HFFc6 (cell line): ENCODE measurements around the gene B3GLCT. TPM values are rescaled to one million over a fixed set of nuclear protein-coding genes. Genes with fewer than 3 reads are reported as not detected.

Experiments
- DNase-seq: peaks from one replicate; pipeline ENCODE4 v3.0.0-alpha.2; 2018
- H3K27ac Mint-ChIP-seq: 2 replicates; pipeline ENCODE4 v1.8.0; 2020; ENCODE audit warnings: mild to moderate bottlenecking, mixed read lengths
- H3K27me3 Mint-ChIP-seq: 2 replicates; pipeline ENCODE4 v1.8.0; 2021; ENCODE audit warnings: mild to moderate bottlenecking, moderate library complexity, mixed read lengths; ENCODE audit not compliant: insufficient read depth
- H3K36me3 Mint-ChIP-seq: 2 replicates; pipeline ENCODE4 v1.8.0; 2021; ENCODE audit warnings: low read depth, mixed read lengths
- H3K4me1 Mint-ChIP-seq: 2 replicates; pipeline ENCODE4 v1.8.0; 2020; ENCODE audit warnings: low read depth, mixed read lengths
- H3K4me3 Mint-ChIP-seq: 2 replicates; pipeline ENCODE4 v1.8.0; 2020; ENCODE audit warnings: mild to moderate bottlenecking, moderate library complexity, mixed read lengths
- H3K9me3 Mint-ChIP-seq: 2 replicates; pipeline ENCODE4 v1.8.0; 2020; ENCODE audit warnings: mild to moderate bottlenecking, mixed read lengths
- CTCF ChIP-seq: fragments of 200-600 bp; sonication (generic); IDR thresholded peaks from 2 replicates; pipeline ENCODE4 v1.5.0; 2021; ENCODE audit warnings: antibody characterized with exemption, mild to moderate bottlenecking
- total RNA-seq, 6 experiments: library from RNA; stranded (reverse); fragmentation: NEBNext Ultra II Directional; extraction: Animal tissue kit (Norgen Biotek cat#: 25700); gene quantifications; 2 replicates in 1 of 6; 3 replicates in 5 of 6; pipeline ENCODE4 v1.2.3, GENCODE V29; 2021

B3GLCT gene
- total RNA-seq, 6 experiments from 2014 or later = 5.0 to 7.5 (median 6.9) TPM

- Mint-ChIP-seq H3K27ac (no peak overlapping the region), H3K4me1 (peaks cover 34% of the 10 kb centered on the region), H3K9me3 (no peaks in the 10 kb centered on the region)
These were observed 8.1 kb downstream of the B3GLCT start for GRCh38 chr13:31207661-31208552.

GRCh38 chr13:31208559-31209122 is 8.9 kb downstream of the B3GLCT start:
- Mint-ChIP-seq H3K4me3 (no peak overlapping the region), H3K27me3 (no peaks in the 10 kb centered on the region), H3K27ac (no peak overlapping the region), H3K9me3 (no peaks in the 10 kb centered on the region), H3K36me3 (no peaks in the 10 kb centered on the region), H3K4me1 (peaks cover 32% of the 10 kb centered on the region)
- no peak for DNase-seq
- TF ChIP-seq CTCF = no peak

More at GRCh38 chr13:31207661-31208552, 8.1 kb downstream of the B3GLCT start:
- H3K4me3 Mint-ChIP-seq = no peak overlapping the region
- no peak for TF ChIP-seq CTCF
- no peaks in the 10 kb centered on the region for H3K27me3 Mint-ChIP-seq
- no peaks in the 10 kb centered on the region for H3K36me3 Mint-ChIP-seq
- DNase-seq = peak; percentile 10

GRCh38 chr13:31209172-31209840 is 9.5 kb downstream of the B3GLCT start:
- no peak for TF ChIP-seq CTCF
- DNase-seq = no peak
- H3K27ac Mint-ChIP-seq = no peak overlapping the region
- H3K4me3 Mint-ChIP-seq = no peak overlapping the region
- H3K4me1 Mint-ChIP-seq = peaks cover 32% of the 10 kb centered on the region
- no peaks in the 10 kb centered on the region for H3K36me3 Mint-ChIP-seq
- no peaks in the 10 kb centered on the region for H3K9me3 Mint-ChIP-seq
- H3K27me3 Mint-ChIP-seq = no peaks in the 10 kb centered on the region

DNA sequence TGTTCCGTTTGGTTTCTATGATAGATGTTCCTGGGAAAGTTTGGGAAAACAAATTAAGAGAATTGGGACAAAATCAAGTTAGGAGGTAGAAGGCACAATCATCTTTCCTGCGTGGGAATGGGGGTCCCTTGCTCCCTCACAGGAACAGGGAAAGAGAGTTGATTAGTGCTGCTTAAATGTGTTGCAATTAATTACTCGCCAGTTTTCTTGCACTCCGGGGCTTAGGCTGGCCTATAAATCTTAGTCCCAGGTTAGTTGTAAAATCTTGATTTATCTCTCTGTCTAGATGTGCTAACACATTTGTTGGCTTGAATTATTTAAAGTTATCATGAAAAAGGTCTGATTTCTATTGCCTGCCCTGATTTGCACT is 10.1 kb downstream of the B3GLCT start:
- DNase-seq = no peak
- Mint-ChIP-seq H3K27me3 (no peaks in the 10 kb centered on the region), H3K4me1 (peaks cover 31% of the 10 kb centered on the region), H3K9me3 (no peaks in the 10 kb centered on the region), H3K27ac (no peak overlapping the region), H3K36me3 (no peaks in the 10 kb centered on the region), H3K4me3 (no peak overlapping the region)
- no peak for TF ChIP-seq CTCF

DNA sequence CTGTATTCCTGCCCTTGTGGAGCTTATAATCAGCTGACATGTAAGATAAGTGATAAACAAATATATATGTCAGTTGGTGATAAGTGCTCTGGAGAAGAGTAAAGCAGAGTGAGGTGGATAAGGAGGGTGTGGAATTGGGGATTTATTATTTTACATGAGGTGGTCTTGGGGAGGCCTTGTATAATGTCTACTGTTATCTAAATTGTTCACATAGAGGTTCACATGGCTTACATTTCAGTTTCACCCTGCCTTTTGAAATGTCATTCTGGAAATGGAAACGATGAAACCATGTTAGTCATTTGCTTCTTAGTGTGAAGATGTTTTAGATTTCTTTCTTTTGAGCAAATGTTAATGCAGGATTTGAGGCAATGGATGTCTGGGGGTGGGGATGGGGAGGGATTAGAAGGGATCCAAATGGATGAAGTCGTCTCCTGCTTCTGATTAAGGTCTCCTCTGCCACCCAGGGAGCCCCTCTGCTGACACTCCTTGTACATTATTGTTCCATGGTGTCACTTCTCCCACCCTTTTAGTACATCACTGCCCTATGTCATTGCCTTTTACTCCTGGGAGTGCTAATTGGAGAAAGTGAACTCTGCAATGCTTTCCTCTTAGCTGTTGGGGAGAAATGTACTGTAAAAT is 14.0 kb downstream of the B3GLCT start:
- Mint-ChIP-seq H3K27me3 (no peaks in the 10 kb centered on the region), H3K36me3 (peaks cover 7% of the 10 kb centered on the region; the same call in 1 of the 2 replicates), H3K27ac (peak overlapping the region; percentile 57), H3K4me1 (peaks cover 24% of the 10 kb centered on the region), H3K4me3 (no peak overlapping the region), H3K9me3 (no peaks in the 10 kb centered on the region)
- no peak for TF ChIP-seq CTCF
- DNase-seq = peak; percentile 7
